Measurements from ENCODE around the gene BAD.

GRCh38 chr11:64230171-64230984 is 54.1 kb downstream of the BAD start, which contains the start of gene DNAJC4:
- TF ChIP-seq OSR1 (CRISPR knock-in tag; IDR thresholded peaks at IDR 0.05), result no peak
- no peak for TF ChIP-seq PATZ1 (CRISPR knock-in tag; IDR thresholded peaks at IDR 0.05; ENCODE audit: borderline replicate concordance)
- TF ChIP-seq BACH2 (CRISPR knock-in tag; IDR thresholded peaks at IDR 0.05; ENCODE audit: borderline replicate concordance), result no peak
- no peak for TF ChIP-seq ZNF70 (CRISPR knock-in tag; IDR thresholded peaks at IDR 0.05)
